GM19238 (cell line): ENCODE data around the gene APH1B.
A peak's percentile ranks its signal among the peaks of the same experiment; 100 is the strongest.

ENCODE experiments used
- DNase-seq: peaks from one replicate; pipeline ENCODE4 v3.0.0; 2011; ENCODE audit warnings: low spot score; ENCODE audit not compliant: insufficient read length

The APH1B gene

DNA sequence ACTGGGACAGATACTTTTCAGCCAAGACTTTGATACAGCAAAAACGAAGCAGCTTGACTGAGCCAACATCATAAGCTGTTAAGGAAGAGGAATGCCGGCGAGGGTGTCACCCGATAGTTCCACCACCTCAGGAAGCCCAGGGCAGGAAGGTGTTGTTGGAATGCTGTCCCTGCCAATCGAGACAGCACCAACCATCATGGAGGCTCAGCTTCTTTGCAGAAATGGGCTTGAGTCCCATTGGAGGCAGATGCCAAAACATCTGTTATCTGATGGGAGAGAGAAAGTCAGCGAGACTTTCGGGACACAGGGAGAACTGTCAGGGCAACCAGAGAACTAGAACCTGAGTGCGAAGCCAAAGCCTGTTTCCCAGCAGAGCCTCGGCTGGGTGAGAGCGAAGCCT, 53.5 kb downstream of the APH1B start:
- DNase-seq = no peak

DNA sequence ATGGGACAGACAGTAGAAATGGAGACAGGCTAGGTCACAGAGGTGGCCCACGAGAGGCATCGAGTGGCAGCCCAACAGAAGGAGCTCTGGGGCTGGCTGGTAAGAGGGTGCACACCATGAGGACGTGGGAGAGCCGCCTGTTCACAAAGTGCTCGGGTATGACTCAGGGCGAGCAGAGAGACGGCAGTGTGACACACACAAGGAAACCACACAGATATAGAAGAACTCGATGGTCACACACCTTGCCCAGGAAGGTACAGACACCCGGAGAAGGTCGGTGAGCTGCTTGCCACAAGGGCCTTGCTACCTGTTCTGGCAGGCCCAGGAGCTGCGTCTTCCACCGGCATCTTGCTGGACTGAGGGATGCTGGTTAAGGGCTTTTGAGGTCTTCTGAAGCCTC, 54.1 kb downstream of the APH1B start:
- no peak for DNase-seq

DNA sequence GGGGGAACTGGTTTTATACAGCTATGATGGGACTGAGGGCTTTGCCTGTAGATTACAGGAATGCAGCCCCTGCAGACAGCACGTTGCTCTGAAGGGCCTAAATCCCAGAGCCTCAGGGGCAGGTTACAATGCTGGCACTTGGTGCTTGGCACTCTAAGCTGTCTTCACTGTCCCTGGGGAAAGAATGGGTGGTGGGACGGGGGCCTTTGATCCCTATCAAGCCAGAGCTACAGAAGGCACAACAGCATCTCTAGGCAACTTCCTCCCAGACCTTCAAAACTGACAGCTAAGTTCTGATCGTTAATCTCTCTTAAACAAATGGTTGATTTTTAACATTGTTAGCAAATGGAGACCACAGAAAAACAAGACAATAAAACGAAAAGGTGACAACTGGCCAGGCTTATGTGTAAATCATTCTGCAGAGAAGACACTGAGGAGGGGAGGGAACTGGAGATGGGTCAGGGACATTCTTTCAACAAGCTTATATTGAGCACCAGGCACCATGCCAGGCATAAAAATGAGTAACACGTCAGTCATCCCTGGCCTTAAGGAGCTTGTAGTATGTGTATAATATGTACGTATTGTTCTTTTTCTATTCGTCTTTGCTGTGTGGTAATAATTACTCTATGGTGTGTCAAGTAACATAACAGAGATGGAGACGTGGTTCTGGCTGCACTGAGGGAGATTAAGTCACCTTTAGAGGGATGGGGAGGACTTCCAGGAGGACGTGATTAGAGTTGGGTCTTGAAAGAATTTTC, 55.1 kb downstream of the APH1B start:
- no peak for DNase-seq

DNA sequence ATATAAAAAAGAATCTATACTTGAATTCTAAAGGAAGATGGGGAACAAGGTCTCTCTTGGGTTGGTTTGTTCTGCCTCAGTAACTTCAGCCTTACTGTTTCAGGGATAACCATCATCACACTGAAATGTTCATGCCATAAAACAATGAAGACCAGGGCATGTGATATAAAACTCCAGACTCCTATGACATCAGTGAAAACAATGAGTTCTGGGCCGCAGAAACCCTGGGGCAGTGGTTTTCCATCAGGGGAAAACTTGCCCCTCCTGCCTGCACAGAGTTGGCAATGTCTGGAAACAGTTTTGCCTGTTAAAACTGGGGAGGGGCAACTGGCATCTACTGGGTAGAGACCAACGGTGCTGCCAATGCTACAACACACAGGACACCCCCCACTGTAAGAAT, 57.4 kb downstream of the APH1B start:
- DNase-seq = no peak

DNA sequence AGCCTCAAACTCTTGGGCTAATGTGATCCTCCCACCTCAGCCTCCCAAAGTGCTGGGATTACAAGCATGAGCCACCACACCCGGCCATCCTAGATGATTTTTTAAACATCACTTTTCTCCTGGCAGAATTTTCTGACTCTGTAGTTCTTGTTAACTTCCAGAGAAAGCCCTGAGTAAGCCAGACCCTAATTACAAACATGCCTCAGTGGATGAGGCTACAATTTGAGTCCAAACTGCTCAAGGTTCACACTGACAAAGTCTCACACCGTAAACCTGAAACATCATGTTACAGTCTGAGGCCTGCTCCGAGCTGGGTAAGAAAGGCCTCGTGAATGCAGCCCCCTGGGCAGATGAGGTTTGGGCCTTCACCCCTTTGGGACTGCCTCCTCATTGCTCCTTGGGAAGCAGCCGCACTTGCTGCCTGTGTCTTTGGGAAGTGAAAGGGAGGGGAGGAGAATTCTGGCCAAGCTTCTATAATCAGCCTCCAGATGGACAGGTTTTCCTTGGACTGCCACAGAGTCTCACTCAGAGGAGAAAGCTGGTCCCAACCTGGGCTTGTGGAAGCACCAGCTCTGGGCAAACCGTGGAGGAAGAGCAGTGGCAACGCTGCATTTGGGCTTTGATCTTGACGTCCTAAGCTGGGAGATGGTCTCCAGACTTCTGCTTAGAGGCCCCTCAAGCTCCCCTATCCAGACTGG, 58.3 kb downstream of the APH1B start:
- DNase-seq = no peak

GRCh38 chr15:63337046-63337445, 59.6 kb downstream of the APH1B start:
- DNase-seq = no peak

DNA sequence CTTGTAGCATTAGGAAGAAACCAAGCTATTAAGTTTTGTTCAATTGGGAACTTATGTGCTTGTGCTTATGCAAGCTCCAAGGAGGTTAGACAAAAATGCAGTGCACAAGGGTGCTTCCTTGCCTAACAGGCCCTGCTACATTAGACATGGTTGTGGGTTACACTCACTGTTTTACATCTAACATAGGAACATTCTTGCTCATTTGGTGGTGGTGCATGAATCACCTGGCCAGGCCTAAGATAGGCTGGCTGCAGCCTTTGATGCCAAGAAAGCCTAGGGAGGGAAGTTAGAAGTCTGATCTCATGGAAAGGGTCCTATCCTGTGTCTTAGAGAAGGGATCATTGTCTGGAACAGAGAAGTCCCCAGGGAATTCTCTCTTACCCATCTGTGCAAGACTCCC, 60.8 kb downstream of the APH1B start:
- DNase-seq = no peak

DNA sequence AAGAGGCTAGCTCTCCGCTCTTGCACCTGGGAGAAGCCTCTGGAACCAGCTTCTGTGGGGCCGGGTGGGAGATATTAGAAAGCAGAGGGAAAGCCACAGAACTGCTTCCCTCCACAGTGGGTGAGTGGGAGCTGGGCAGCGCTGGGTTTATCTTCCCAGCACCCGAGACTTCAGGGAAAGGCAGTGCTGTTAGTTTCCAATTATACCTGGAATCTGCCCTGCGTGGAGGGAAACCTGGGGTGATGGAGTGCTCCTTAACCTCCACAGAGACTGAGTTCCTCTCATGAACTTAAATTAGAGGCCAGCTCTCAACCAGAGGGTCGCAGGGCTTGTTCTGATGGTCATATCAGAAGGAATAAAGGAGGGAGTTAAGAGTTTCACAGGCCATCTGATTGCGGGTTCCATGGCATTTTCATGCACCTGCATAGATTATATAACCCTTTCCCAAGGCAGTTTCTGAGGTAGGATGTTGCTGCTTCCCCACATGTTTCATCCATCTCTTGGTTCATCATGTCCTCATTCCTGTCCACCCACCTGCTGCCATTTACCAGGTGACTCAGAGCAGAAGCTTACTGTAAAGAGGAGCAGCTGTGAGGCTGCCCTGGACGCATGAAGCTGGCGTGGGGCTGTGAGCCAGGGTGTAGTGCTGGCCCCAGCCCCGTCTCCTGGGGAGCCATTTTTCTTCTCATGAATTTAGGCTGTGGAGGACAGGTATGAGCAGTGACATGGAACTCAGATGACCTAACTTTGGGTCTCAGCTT, 61.8 kb downstream of the APH1B start:
- DNase-seq = no peak

- DNase-seq = no peak
These were observed 62.4 kb downstream of the APH1B start for GRCh38 chr15:63339836-63340235.

DNA sequence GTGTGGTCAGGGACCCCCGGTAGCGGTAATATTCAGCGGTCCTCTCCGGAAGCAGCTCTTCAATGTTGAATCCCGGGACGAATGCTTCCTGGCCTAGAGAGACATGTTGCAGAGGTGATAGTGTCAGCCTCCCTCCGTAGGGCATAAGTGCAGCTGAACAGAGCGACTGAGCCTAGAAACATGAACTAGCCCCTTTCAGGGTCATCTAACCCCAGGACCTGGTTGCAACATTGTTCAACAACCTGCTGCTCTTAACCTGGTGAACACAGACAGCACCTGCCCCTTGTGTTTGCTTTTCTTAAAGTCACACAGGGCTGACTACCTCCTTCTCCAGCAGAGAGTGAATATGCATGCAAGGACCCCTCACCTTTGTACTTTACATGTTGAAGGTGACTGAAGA, 62.9 kb downstream of the APH1B start:
- DNase-seq = no peak

- DNase-seq = no peak
These were observed 63.5 kb downstream of the APH1B start for GRCh38 chr15:63340878-63341277.

DNA sequence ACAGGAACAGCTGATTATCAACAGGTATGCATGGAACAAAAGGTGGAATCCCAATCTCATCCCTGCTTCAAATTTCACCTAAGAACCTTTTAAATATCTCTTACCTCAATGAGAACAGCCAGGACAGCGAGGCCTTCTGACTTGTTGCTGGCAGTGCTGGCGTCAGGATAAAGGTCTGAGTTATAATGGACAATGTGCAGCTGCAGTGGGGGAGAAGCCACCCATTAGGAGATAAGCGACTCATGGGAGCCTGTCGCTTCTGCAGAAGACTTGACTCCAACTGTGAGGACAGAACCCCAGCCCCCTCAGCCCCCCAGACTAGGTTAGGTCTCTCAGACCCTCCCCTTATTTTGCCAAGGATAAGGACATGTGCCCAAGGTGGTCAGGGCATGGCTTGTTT, 64.5 kb downstream of the APH1B start:
- DNase-seq = no peak

- DNase-seq = peak; percentile 25
These were observed 65.7 kb downstream of the APH1B start for GRCh38 chr15:63342996-63343562.

GRCh38 chr15:63344731-63345390, 67.5 kb downstream of the APH1B start:
- no peak for DNase-seq

- no peak for DNase-seq
These were observed 68.0 kb downstream of the APH1B start for GRCh38 chr15:63345391-63345752.

DNA sequence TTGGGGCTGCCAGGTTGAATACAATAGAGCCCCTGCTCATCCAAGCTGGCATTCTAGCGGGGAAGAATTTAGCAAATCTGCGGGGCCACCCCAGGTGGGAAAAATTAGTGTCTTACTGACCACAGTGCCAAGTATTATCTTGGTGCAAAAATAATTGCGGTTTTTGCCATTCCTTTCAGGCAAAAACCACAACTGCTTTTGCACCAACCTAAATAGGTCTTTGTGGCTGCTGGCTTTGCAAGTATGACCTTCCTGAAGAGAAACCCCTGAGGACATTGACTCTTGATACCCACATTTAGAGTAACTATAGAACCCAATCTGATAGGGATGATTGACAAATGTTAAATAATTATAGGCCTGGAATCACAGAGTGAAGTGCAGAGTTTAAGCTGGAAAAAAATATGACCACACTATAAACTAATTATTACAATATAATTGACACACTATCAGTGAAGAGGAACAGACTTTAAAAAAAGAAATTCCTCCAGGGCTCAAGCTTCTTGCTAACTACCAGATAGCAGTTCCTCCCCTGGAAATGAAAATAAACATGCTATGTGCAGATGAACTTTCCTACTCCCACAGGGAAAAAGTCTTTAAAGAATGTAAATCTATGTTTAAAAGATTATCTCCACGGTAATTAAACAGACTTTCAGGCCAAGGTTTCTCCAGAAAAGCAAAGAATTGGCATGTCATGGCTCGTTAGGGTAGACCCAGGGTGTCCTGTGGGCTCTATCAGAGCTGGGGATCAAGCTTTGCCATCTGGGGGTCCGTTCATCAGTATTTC, 69.9 kb downstream of the APH1B start:
- no peak for DNase-seq

GRCh38 chr15:63348392-63348791, 71.0 kb downstream of the APH1B start:
- no peak for DNase-seq

DNA sequence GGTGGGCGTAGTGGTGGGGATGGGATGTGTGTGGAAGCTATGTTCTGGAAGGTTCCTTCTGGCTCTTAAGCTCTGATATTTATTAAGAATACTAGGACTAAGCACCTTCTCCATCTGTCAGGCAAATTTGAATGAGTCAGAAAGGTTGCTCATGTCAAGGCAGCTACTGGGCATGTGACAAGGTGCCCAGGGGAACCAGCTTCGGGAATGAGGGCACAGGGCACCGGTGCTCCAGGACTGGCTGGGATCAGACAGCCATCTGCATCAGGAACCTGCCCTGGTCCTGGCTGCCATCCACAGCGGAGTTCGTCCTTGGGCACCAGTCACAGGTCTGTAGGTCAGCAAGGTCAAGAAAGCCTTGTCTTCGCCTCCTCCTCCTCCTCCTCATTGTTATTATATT, 71.8 kb downstream of the APH1B start:
- DNase-seq = no peak

DNA sequence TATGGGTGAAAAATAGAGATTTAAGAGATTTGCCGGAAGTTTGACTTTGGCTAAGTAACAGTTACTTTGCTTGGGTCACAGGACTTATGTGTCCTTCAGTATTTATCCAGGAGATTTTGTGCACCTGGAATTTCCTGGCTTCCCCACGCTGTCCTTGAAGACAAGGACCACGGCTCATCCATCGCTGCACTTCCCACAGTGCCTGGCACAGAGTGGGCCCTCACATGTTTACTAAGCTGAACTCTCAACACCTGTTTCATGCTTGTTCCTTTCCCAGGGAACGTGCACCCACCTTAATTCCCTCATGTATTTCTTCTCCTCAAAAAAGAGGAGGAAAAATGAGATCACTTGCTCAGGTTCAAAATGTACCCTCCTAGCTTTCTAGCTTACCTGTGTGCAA, 72.2 kb downstream of the APH1B start:
- no peak for DNase-seq

- no peak for DNase-seq
These were observed 72.8 kb downstream of the APH1B start for GRCh38 chr15:63350178-63350621.

DNA sequence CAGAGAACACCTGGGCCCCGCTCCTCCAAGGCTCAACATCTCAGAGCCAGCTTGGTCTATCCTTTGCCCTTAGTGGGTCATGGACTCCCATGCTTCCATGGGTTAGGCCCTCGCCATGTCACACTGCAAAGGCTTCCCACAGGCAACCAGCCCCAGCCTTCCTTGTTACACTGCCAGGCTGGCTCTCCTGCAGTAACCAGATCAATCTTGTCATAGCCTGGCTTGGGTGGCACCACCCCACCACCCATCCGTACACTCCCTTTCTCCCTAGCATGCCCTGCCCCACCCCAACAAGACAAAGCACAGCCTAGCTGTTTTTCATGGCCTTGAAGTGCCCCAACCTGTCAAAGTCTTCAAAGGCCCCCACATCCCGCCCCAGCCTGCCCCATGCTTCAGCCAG, 73.8 kb downstream of the APH1B start:
- no peak for DNase-seq
